Breast epithelium (tissue), 4 donors: ENCODE results near the gene VPS13C. TPM values are rescaled to one million over a fixed set of nuclear protein-coding genes. Genes with fewer than 3 reads are reported as not detected.

Experiments
- DNase-seq, 2 donors: peaks; one replicate each; pipeline ENCODE4 v3.0.0-alpha.2; 2019; ENCODE audit warnings: low spot score in 2 of 2
- H3K27ac ChIP-seq, 2 donors: fragments of 200-600 bp; sonication (generic) in 1 of 2; one replicate each; pipeline ENCODE4 v1.5.1; 2016 to 2019; ENCODE audit warnings: mild to moderate bottlenecking in 1 of 2
- H3K27me3 ChIP-seq, 2 donors: fragments of 200-600 bp; sonication (generic) in 1 of 2; one replicate each; pipeline versions ENCODE4 v1.5.1 to v1.6.0; 2017 to 2019; ENCODE audit warnings: control low read depth in 1 of 2, mild to moderate bottlenecking in 1 of 2
- H3K36me3 ChIP-seq: fragments of 200-600 bp; one replicate; pipeline ENCODE4 v1.5.1; 2019
- H3K4me1 ChIP-seq, 2 donors: fragments of 200-600 bp; sonication (generic); one replicate each; pipeline ENCODE4 v1.5.1; 2016 to 2019; ENCODE audit warnings: control low read depth in 1 of 2
- H3K4me3 ChIP-seq, 3 donors: fragments of 200-600 bp; sonication (generic); 1 replicate in 2 of 3; 2 replicates in 1 of 3; pipeline ENCODE4 v1.5.1; 2016 to 2019; ENCODE audit warnings: mild to moderate bottlenecking in 3 of 3, moderate library complexity in 2 of 3
- H3K9me3 ChIP-seq, 2 donors: fragments of 200-600 bp; sonication (generic) in 1 of 2; one replicate each; pipeline ENCODE4 v1.5.1; 2016 to 2019; ENCODE audit warnings: control low read depth in 1 of 2
- POLR2A ChIP-seq: fragments of 450-650 bp; IDR thresholded peaks from one replicate; pipeline ENCODE4 v1.6.1; 2016; ENCODE audit warnings: antibody characterized with exemption, mild to moderate bottlenecking, moderate library complexity
- POLR2AphosphoS5 ChIP-seq, 3 donors: sonication (generic); formaldehyde crosslinking; IDR thresholded peaks; one replicate each; pipeline ENCODE4 v1.6.1; 2017; ENCODE audit warnings: antibody characterized with exemption in 3 of 3
- intact Hi-C: fragments of 100-400 bp; cut with DNase I; formaldehyde crosslinking; loops from one replicate; pipeline ENCODE4 v1.15.1; 2023; ENCODE audit warnings: low total_unique reads
- total RNA-seq, 3 donors: library from RNA; depleted of rRNA; stranded (reverse); fragments of >200 nt; gene quantifications; one replicate each; pipeline ENCODE4 v1.1.0, GENCODE V29; 2016
- TF ChIP-seq, protein P1 (sequence below), 3 donors: fragments of 450-650 bp; IDR thresholded peaks; one replicate each; pipeline ENCODE4 v1.5.1; 2016 to 2017; ENCODE audit warnings: antibody characterized with exemption in 3 of 3, mild to moderate bottlenecking in 3 of 3, moderate library complexity in 3 of 3

VPS13C gene
- total RNA-seq, 3 donors from 2014 or later, result 94.4 to 140 (median 117) TPM

DNA sequence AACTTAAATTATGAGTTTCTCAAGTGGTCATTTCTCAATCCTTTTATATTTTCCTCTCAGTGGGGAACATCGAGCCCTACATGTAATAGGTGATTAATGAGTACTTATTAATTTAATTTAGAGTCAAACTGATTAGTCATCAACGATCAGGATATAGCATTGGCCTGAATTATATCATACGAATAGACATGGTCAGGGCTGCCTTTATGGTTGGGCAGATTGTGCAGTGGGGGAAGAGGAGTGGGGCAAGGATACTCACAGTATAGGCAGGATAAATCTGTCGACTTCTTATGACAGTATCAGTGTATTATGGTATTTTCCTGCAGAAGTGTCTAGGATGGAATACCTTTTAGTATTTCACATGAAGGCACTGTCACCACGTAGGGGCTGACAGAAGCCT lies 33.6 kb upstream of the VPS13C start:
- H3K36me3 ChIP-seq, result no peaks in the 10 kb centered on the region
- H3K4me1 ChIP-seq, result no peaks in the 10 kb centered on the region
- no peaks in the 10 kb centered on the region for H3K27me3 ChIP-seq
- H3K4me3 ChIP-seq, result no peak overlapping the region
- intact Hi-C loops, result no loop called here
- no peak overlapping the region for H3K27ac ChIP-seq
- TF ChIP-seq, protein P1, sequence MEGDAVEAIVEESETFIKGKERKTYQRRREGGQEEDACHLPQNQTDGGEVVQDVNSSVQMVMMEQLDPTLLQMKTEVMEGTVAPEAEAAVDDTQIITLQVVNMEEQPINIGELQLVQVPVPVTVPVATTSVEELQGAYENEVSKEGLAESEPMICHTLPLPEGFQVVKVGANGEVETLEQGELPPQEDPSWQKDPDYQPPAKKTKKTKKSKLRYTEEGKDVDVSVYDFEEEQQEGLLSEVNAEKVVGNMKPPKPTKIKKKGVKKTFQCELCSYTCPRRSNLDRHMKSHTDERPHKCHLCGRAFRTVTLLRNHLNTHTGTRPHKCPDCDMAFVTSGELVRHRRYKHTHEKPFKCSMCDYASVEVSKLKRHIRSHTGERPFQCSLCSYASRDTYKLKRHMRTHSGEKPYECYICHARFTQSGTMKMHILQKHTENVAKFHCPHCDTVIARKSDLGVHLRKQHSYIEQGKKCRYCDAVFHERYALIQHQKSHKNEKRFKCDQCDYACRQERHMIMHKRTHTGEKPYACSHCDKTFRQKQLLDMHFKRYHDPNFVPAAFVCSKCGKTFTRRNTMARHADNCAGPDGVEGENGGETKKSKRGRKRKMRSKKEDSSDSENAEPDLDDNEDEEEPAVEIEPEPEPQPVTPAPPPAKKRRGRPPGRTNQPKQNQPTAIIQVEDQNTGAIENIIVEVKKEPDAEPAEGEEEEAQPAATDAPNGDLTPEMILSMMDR (IDR thresholded peaks at IDR 0.05), result no peak
- TF ChIP-seq POLR2A (no peak), POLR2AphosphoS5 (IDR thresholded peaks at IDR 0.05) (no peak)
- H3K9me3 ChIP-seq, result no peaks in the 10 kb centered on the region
- no peak for DNase-seq

DNA sequence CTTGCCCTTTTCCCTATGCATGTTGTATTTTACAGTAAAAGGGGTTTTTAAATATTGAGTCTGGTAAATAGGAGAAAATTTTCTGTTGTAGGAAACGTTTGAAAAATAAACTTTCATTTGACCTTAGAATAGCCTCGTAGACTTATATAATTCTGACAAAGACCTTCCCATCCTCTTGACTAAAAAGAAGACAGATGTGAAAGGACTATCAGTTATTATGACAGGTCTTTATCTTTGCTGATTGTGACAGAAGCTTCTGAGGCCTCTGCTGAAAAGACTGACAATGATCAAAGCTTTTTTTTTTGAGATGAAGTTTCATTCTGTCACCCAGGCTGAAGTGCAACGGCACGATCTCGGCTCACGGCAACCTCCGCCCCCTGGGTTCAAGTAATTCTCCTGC lies 30.7 kb upstream of the VPS13C start:
- Histone ChIP-seq H3K4me1 (no peaks in the 10 kb centered on the region), H3K27me3 (no peaks in the 10 kb centered on the region), H3K36me3 (no peaks in the 10 kb centered on the region), H3K9me3 (no peaks in the 10 kb centered on the region), H3K4me3 (no peak overlapping the region), H3K27ac (no peak overlapping the region)
- intact Hi-C loops, result no loop called here
- TF ChIP-seq POLR2AphosphoS5 (IDR thresholded peaks at IDR 0.05), result no peak
- TF ChIP-seq, protein P1 (IDR thresholded peaks at IDR 0.05), result no peak
- no peak for TF ChIP-seq POLR2A
- DNase-seq, result no peak

DNA sequence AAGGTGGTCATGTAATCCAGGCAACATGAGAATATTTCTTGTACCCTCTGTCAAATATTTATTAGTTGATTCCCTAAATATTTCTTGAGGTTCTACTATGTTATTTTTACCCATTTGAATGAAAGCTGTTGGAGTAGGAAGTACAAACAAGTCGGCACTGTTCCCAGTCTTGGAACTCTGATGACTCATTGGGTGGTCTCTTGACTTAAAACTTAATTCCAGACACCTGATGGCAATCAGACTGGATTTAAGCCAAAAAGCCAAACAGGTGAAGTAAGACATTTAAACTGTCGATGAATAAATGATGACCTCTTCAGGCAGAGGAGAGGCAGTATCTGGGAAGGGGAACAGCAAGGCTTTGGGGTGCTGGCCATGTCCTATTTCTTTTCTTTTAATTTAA lies 29.4 kb upstream of the VPS13C start:
- TF ChIP-seq POLR2AphosphoS5 (IDR thresholded peaks at IDR 0.05) (no peak), POLR2A (no peak)
- TF ChIP-seq, protein P1 (IDR thresholded peaks at IDR 0.05), result no peak
- no peaks in the 10 kb centered on the region for H3K9me3 ChIP-seq
- intact Hi-C loops, result no loop called here
- no peak overlapping the region for H3K27ac ChIP-seq
- H3K27me3 ChIP-seq, result no peaks in the 10 kb centered on the region
- no peak overlapping the region for H3K4me3 ChIP-seq
- H3K4me1 ChIP-seq, result no peaks in the 10 kb centered on the region
- H3K36me3 ChIP-seq, result no peaks in the 10 kb centered on the region
- DNase-seq, result no peak

DNA sequence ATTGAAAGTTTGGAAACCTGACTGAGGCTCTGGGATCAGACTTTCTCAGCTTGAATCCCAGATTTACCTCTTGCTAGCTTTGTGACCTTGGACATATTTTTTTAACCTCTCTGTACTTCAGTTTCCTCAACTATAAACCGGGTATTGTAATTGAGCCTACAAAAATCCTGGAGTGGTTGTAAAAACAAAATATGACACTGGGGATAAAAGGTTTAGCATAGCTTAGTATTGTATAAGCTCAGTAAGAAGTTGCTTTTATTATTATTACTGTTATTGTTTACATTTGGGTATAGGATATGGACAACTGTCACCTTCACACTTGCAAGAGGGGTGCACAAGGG lies 28.1 kb upstream of the VPS13C start:
- Histone ChIP-seq H3K9me3 (peaks cover 0 to 4% of the 10 kb centered on the region in 2 donors), H3K4me1 (no peaks in the 10 kb centered on the region), H3K27ac (no peak overlapping the region), H3K36me3 (no peaks in the 10 kb centered on the region), H3K27me3 (no peaks in the 10 kb centered on the region), H3K4me3 (no peak overlapping the region)
- TF ChIP-seq POLR2AphosphoS5 (IDR thresholded peaks at IDR 0.05) (no peak), POLR2A (no peak)
- TF ChIP-seq, protein P1 (IDR thresholded peaks at IDR 0.05), result no peak
- intact Hi-C loops, result no loop called here
- no peak for DNase-seq

DNA sequence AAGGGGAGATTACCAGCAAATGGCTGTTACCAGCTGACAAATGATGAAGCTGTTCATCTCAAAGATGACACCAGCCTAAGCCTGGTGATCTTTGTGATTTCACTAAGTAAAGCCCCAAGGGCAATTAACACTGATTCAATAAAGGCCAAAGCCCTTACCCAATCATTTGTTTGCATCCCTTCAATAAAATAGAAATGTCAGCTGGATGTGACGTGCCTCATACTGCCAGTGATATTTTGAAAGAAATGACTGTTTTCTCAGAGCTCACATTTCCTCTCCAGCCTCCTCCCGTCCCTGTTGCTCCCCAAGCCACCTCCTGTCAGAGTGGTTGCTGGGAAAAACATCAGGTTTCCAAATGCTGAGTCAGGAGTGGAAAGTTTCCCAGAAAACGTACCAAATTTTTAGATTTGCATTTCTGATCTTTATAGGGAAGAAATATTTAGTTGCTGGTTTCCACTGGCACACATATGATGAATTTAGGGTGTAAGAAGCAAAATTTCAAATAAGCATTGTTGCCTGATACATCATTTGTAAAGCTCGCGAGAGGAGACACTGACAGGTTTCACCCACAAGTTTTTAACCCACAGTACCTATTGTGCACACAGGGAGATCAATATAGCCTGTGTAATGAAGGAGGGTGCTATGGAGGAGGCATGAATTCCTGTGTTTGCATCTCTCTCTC lies 27.6 kb upstream of the VPS13C start:
- intact Hi-C loops, result no loop called here
- DNase-seq, result no peak
- peak overlapping the region in 1 of 2 donors; percentile 39 for H3K27ac ChIP-seq

More for the DNA sequence above, 27.6 kb upstream of the VPS13C start:
- Histone ChIP-seq H3K4me1 (no peaks in the 10 kb centered on the region), H3K36me3 (no peaks in the 10 kb centered on the region), H3K4me3 (no peak overlapping the region), H3K27me3 (no peaks in the 10 kb centered on the region), H3K9me3 (peaks cover 0 to 4% of the 10 kb centered on the region in 2 donors)
- TF ChIP-seq POLR2AphosphoS5 (IDR thresholded peaks at IDR 0.05), result no peak
- TF ChIP-seq, protein P1 (IDR thresholded peaks at IDR 0.05), result no peak
- TF ChIP-seq POLR2A, result no peak
